ENCODE results near the gene DSCAML1. TPM values are rescaled to one million over a fixed set of nuclear protein-coding genes. Genes with fewer than 3 reads are reported as not detected.

DSCAML1 gene
- total RNA-seq, 4 donors from 2014 or later, result 2.9 to 5.8 (median 3.3) TPM

GRCh38 chr11:117744471-117745150, 52.4 kb downstream of the DSCAML1 start:
- H3K36me3 ChIP-seq, result no peaks in the 10 kb centered on the region
- WGBS, 2 donors (ENCODE audit: low coverage in 1 of 2), result 71% methylated on average over 11 of the region's 11 CpGs; no CpG with 5 or more reads in 1 of the 2 donors
- H3K9me3 ChIP-seq, result no peaks in the 10 kb centered on the region
- intact Hi-C loops (cut with DNase I; ENCODE audit: low total_unique reads) (no loop called here), in situ Hi-C loops (cut with MboI; ENCODE audit: low pct_ligation_motif_present in 1 of 4, low pct_unique_long_range_greater_than_20kb in 1 of 4, low sequenced_read_pairs in 3 of 4) (no loop called here)
- no peak overlapping the region for H3K4me3 ChIP-seq
- no peak overlapping the region for H3K27ac ChIP-seq
- peaks cover 0 to 16% (median 13%) of the 10 kb centered on the region in 4 donors for H3K4me1 ChIP-seq
- H3K27me3 ChIP-seq, result no peaks in the 10 kb centered on the region
- TF ChIP-seq POLR2AphosphoS5 (IDR thresholded peaks at IDR 0.05), result no peak
- no peak for TF ChIP-seq EP300 (IDR thresholded peaks at IDR 0.05; ENCODE audit: low read depth)
- TF ChIP-seq CTCF (IDR thresholded peaks at IDR 0.05), result no peak
- no peak for TF ChIP-seq POLR2A (IDR thresholded peaks at IDR 0.05)
- no peak for DNase-seq

- TF ChIP-seq EP300 (IDR thresholded peaks at IDR 0.05; ENCODE audit: low read depth) (no peak), CTCF (IDR thresholded peaks at IDR 0.05) (no peak), POLR2AphosphoS5 (IDR thresholded peaks at IDR 0.05) (no peak), POLR2A (IDR thresholded peaks at IDR 0.05) (no peak)
- 68 to 83% methylated on average over 2 to 9 of the region's 9 CpGs for WGBS, 2 donors (ENCODE audit: low coverage in 1 of 2)
- Histone ChIP-seq H3K4me1 (peaks cover 0 to 5% (median 2%) of the 10 kb centered on the region in 4 donors), H3K9me3 (no peaks in the 10 kb centered on the region), H3K4me3 (no peak overlapping the region), H3K36me3 (no peaks in the 10 kb centered on the region), H3K27me3 (no peaks in the 10 kb centered on the region), H3K27ac (no peak overlapping the region)
- DNase-seq, result no peak
- intact Hi-C loops (cut with DNase I; ENCODE audit: low total_unique reads), result no loop called here
- in situ Hi-C loops (cut with MboI; ENCODE audit: low pct_ligation_motif_present in 1 of 4, low pct_unique_long_range_greater_than_20kb in 1 of 4, low sequenced_read_pairs in 3 of 4), result no loop called here
These were observed 53.7 kb downstream of the DSCAML1 start for GRCh38 chr11:117743121-117743815.

GRCh38 chr11:117738246-117738957, 58.6 kb downstream of the DSCAML1 start:
- intact Hi-C loops (cut with DNase I; ENCODE audit: low total_unique reads), result no loop called here
- Histone ChIP-seq H3K4me3 (no peak overlapping the region), H3K36me3 (no peaks in the 10 kb centered on the region), H3K4me1 (no peaks in the 10 kb centered on the region), H3K27ac (no peak overlapping the region), H3K27me3 (no peaks in the 10 kb centered on the region), H3K9me3 (no peaks in the 10 kb centered on the region)
- WGBS, 2 donors (ENCODE audit: low coverage in 1 of 2), result 81 to 87% methylated on average over 4 to 8 of the region's 8 CpGs
- TF ChIP-seq CTCF (IDR thresholded peaks at IDR 0.05) (no peak), EP300 (IDR thresholded peaks at IDR 0.05; ENCODE audit: low read depth) (no peak), POLR2A (IDR thresholded peaks at IDR 0.05) (no peak), POLR2AphosphoS5 (IDR thresholded peaks at IDR 0.05) (no peak)
- in situ Hi-C loops (cut with MboI; ENCODE audit: low pct_ligation_motif_present in 1 of 4, low pct_unique_long_range_greater_than_20kb in 1 of 4, low sequenced_read_pairs in 3 of 4), result no loop called here
- DNase-seq, result no peak

GRCh38 chr11:117735350-117735977, 61.6 kb downstream of the DSCAML1 start:
- no peaks in the 10 kb centered on the region for H3K9me3 ChIP-seq
- DNase-seq, result no peak
- H3K27ac ChIP-seq, result no peak overlapping the region
- no peaks in the 10 kb centered on the region for H3K4me1 ChIP-seq
- H3K36me3 ChIP-seq, result no peaks in the 10 kb centered on the region
- 73 to 79% methylated on average over 7 to 9 of the region's 9 CpGs for WGBS, 2 donors (ENCODE audit: low coverage in 1 of 2)
- intact Hi-C loops (cut with DNase I; ENCODE audit: low total_unique reads) (no loop called here), in situ Hi-C loops (cut with MboI; ENCODE audit: low pct_ligation_motif_present in 1 of 4, low pct_unique_long_range_greater_than_20kb in 1 of 4, low sequenced_read_pairs in 3 of 4) (no loop called here)
- H3K27me3 ChIP-seq, result no peaks in the 10 kb centered on the region
- no peak overlapping the region for H3K4me3 ChIP-seq
- TF ChIP-seq POLR2A (IDR thresholded peaks at IDR 0.05) (no peak), POLR2AphosphoS5 (IDR thresholded peaks at IDR 0.05) (no peak), EP300 (IDR thresholded peaks at IDR 0.05; ENCODE audit: low read depth) (no peak), CTCF (IDR thresholded peaks at IDR 0.05) (no peak)
